Activated B cell treated with CpG ODN at 0.5 μM for 24 hours (primary cell): ENCODE measurements around the gene MTG2. TPM values are rescaled to one million over a fixed set of nuclear protein-coding genes. Genes with fewer than 3 reads are reported as not detected.

Source experiments
- ATAC-seq: fragments of 200-7000 bp; cut with Tn5 transposase; one replicate; pipeline ENCODE4 v1.10.0; 2021; ENCODE audit warnings: low read depth, mild to moderate bottlenecking, moderate library complexity
- CTCF ChIA-PET: fragments of 350-600 bp; sonication (Branson Sonifier 250); formaldehyde crosslinking; loops from one replicate; lab custom pipeline; 2021; ENCODE audit warnings: antibody characterized with exemption; lab: Charles Lee
- POLR2A ChIA-PET: fragments of 350-600 bp; sonication (Branson Sonifier 250); formaldehyde crosslinking; loops from one replicate; lab custom pipeline; 2021; ENCODE audit warnings: antibody characterized with exemption; lab: Charles Lee
- DNase-seq: peaks from one replicate; pipeline ENCODE4 v3.0.0; 2022
- H3K27ac Mint-ChIP-seq: one replicate; pipeline ENCODE4 v1.8.0; 2020; ENCODE audit warnings: mixed read lengths
- H3K27me3 Mint-ChIP-seq: one replicate; pipeline ENCODE4 v1.8.0; 2021; ENCODE audit warnings: mixed read lengths
- H3K36me3 Mint-ChIP-seq: one replicate; pipeline ENCODE4 v1.8.0; 2021; ENCODE audit warnings: low read depth, mixed read lengths
- H3K4me1 Mint-ChIP-seq: one replicate; pipeline ENCODE4 v1.8.0; 2021; ENCODE audit warnings: mixed read lengths
- H3K4me3 Mint-ChIP-seq: one replicate; pipeline ENCODE4 v1.8.0; 2020; ENCODE audit warnings: mild to moderate bottlenecking, mixed read lengths
- H3K9me3 Mint-ChIP-seq: one replicate; pipeline ENCODE4 v1.8.0; 2020; ENCODE audit warnings: mixed read lengths
- intact Hi-C: fragments of 100-400 bp; cut with micrococcal nuclease; formaldehyde crosslinking; loops from one replicate; pipeline ENCODE4 v1.15.1; 2024
- total RNA-seq: library from RNA; stranded (reverse); gene quantifications from 2 replicates; pipeline ENCODE4 v1.2.3, GENCODE V29; 2022
- TF ChIP-seq, protein P1 (sequence below): fragments of 200-600 bp; IDR thresholded peaks from one replicate; pipeline ENCODE4 v1.8.0; 2022; ENCODE audit warnings: antibody characterized with exemption, mild to moderate bottlenecking

MTG2 gene
- total RNA-seq, 1 donor from 2014 or later: 46.8 TPM

DNA sequence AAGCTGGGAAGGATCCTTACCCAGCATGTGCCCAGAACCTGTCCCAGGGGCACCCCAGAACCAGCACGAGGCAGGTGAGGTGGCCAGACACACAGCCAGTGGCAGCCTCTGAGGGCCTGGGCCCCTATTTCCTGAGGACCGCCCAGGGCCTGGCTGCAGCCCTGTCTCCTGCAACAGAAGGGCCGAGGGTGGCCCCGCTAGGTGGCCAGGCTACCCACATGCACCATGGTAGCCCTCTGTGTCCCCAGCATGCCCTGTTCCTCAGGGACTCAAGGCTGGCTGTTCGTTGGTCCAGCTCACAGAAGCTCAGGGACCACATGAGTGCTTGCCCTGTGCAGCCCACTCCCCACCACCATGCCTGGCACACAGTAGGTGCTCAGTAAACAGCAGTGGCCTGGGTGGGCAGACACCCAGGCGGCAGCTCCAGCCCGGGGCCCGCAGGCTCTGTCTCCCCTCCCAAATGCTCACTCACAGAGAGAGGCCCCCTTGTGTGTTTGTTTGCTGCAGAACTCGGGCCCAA lies 29.0 kb downstream of the MTG2 start:
- no peak for DNase-seq
- Mint-ChIP-seq H3K9me3 (no peaks in the 10 kb centered on the region), H3K27ac (no peak overlapping the region), H3K36me3 (no peaks in the 10 kb centered on the region), H3K4me3 (no peak overlapping the region), H3K27me3 (peaks cover 16% of the 10 kb centered on the region), H3K4me1 (no peaks in the 10 kb centered on the region)
- intact Hi-C loops: no loop called here
- TF ChIP-seq, protein P1, sequence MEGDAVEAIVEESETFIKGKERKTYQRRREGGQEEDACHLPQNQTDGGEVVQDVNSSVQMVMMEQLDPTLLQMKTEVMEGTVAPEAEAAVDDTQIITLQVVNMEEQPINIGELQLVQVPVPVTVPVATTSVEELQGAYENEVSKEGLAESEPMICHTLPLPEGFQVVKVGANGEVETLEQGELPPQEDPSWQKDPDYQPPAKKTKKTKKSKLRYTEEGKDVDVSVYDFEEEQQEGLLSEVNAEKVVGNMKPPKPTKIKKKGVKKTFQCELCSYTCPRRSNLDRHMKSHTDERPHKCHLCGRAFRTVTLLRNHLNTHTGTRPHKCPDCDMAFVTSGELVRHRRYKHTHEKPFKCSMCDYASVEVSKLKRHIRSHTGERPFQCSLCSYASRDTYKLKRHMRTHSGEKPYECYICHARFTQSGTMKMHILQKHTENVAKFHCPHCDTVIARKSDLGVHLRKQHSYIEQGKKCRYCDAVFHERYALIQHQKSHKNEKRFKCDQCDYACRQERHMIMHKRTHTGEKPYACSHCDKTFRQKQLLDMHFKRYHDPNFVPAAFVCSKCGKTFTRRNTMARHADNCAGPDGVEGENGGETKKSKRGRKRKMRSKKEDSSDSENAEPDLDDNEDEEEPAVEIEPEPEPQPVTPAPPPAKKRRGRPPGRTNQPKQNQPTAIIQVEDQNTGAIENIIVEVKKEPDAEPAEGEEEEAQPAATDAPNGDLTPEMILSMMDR: no peak
- POLR2A ChIA-PET: interaction anchor here (0.6 kb wide), 1 partner anchor 28 kb away, joined by 5 read pairs; no protein-coding TSS in a partner anchor
- CTCF ChIA-PET: no interaction called here
- no peak for ATAC-seq

DNA sequence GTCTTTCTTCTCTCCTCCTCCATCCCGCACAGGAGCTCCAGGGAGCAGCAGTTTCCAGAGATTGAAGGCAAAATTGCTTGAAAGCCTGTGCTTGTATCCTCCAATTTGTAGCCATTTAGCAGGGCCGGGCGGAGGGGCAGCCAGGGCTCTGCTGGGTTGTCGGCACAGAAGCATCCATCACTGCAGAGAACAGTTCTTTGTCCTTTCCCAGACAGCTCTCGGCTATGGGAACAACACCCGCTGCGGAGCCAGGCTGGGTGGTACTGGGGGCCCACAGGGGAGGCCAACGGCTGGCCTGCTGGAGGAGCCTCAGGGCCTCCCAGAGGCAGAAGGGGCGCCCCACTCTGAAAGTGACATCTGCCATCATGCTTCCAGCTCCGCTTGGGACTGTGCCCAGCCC lies 29.5 kb downstream of the MTG2 start:
- intact Hi-C loops: no loop called here
- no peaks in the 10 kb centered on the region for H3K4me1 Mint-ChIP-seq
- DNase-seq: no peak
- no peak for ATAC-seq
- H3K27me3 Mint-ChIP-seq: peaks cover 20% of the 10 kb centered on the region
- TF ChIP-seq, protein P1: no peak
- POLR2A ChIA-PET: no interaction called here
- no peak overlapping the region for H3K27ac Mint-ChIP-seq
- CTCF ChIA-PET: no interaction called here
- H3K9me3 Mint-ChIP-seq: no peaks in the 10 kb centered on the region
- no peak overlapping the region for H3K4me3 Mint-ChIP-seq
- no peaks in the 10 kb centered on the region for H3K36me3 Mint-ChIP-seq

DNA sequence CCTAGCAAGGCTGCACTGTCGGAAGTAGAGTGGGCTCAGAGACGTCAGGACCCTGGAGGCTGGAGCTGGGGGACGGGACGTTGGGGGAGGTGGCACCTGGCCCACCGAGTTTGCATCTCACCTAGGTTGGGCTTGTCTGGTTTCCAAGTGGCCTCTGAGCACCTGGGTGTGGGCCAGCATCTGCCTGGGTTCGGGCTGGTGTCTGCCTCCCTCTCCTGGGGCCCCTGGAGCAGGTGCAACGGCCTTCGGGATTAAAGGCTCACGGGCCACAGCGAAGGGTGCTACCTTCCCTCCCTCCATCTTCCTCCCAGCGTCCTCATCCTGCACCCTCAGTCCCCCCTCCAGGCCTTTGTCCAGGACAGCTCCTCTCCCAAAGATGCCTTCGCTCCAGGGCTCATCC lies 31.2 kb downstream of the MTG2 start:
- ATAC-seq: no peak
- Mint-ChIP-seq H3K4me3 (no peak overlapping the region), H3K9me3 (no peaks in the 10 kb centered on the region), H3K36me3 (no peaks in the 10 kb centered on the region), H3K27ac (no peak overlapping the region), H3K27me3 (peaks cover 20% of the 10 kb centered on the region), H3K4me1 (peaks cover 1% of the 10 kb centered on the region)
- POLR2A ChIA-PET: no interaction called here
- TF ChIP-seq, protein P1: no peak
- intact Hi-C loops: no loop called here
- CTCF ChIA-PET: no interaction called here
- DNase-seq: no peak

DNA sequence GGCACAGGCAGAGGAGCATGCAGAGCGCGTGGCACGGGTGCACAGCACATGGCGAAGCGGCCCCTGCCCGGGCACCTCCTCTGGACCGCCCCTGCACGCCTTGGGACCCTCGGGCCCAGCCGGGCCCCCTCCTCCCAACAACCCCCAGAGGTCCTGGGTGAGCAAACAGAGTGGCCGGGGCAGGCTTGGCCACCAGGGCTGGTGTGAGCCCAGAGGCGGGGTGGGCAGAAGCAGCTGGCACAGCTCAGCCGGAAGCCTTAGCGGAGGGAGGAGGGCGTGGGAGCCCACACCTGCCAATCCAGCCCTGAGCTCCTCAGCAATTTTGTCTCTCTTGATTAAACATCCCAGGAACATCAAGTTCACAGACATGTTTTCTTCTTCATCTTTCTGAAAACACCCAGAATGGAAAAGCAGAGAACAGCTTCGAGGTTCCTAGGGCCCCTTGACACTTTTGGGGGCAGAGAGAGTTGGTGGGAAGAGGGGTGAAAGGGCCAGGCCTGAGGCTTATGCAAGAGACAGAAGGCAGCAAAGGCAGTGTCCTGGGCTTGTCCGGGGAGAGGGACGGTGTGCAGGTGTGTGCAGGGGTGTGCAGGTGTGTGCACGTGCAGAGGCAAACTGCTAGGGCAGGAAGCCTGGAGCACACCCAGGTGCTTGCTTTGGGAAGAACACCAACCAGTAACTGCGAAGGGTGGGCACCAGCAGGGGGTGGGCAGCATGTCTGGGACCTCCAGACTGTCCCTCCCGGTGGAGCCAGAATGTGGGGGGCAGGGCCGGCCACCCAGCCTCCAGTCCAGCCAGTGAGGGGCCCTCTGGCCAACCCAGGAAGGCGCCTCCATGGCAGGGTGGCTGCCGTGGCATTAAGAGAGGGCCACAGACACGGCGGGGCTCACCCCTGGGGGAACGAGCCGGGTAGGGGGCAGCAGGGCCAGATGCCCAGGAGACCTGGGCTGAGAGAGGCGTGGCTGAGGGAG lies 32.5 kb downstream of the MTG2 start:
- H3K4me1 Mint-ChIP-seq: peaks cover 1% of the 10 kb centered on the region
- ChIA-PET POLR2A (no interaction called here), CTCF (no interaction called here)
- H3K4me3 Mint-ChIP-seq: no peak overlapping the region
- no peak overlapping the region for H3K27ac Mint-ChIP-seq
- peaks cover 20% of the 10 kb centered on the region for H3K27me3 Mint-ChIP-seq
- DNase-seq (no peak), ATAC-seq (no peak)
- intact Hi-C loops: no loop called here
- TF ChIP-seq, protein P1: no peak
- H3K9me3 Mint-ChIP-seq: no peaks in the 10 kb centered on the region
- H3K36me3 Mint-ChIP-seq: no peaks in the 10 kb centered on the region

DNA sequence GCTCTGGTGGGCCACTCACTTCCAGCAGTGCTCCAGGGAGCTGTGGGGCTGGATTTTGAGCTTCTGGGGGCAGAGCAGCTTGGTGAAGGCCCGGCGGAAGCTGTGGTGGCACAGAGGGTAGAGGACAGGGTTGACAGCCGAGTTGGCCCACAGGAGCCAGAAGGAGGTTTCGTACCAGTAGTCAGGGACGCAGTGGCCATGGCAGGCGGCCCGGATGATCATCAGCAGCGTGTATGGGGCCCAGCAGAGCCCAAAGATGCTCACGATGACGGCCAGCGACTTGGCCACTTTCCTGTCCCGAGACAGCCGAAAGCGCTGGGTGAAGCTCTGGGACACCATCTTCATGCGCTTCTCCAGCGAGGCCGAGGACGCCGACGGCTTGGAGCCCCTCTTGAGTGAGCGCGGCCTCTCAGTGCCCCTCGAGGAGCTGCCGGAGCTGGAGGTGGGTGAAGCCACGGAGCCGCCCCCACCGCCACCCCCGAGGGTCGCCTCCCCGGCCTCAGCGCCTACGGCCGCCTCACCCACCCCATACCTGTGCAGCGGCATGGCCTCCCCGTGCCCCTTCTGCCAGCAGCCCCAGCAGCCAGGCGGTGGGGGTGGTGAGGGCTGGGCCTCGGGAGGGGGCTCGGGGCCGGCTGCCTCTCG lies 33.3 kb downstream of the MTG2 start:
- TF ChIP-seq, protein P1: no peak
- intact Hi-C loops: no loop called here
- ATAC-seq (no peak), DNase-seq (no peak)
- H3K4me1 Mint-ChIP-seq: peaks cover 1% of the 10 kb centered on the region
- H3K36me3 Mint-ChIP-seq: no peaks in the 10 kb centered on the region
- peaks cover 23% of the 10 kb centered on the region for H3K27me3 Mint-ChIP-seq
- no peak overlapping the region for H3K4me3 Mint-ChIP-seq
- no peak overlapping the region for H3K27ac Mint-ChIP-seq
- CTCF ChIA-PET: no interaction called here
- POLR2A ChIA-PET: no interaction called here
- H3K9me3 Mint-ChIP-seq: no peaks in the 10 kb centered on the region
